ENCODE data around the gene IMPACT. TPM values are rescaled to one million over a fixed set of nuclear protein-coding genes. Genes with fewer than 3 reads are reported as not detected.

IMPACT gene
- total and polyA plus RNA-seq, 11 donors = 7.9 to 37.6 (median 19.9) TPM

DNA sequence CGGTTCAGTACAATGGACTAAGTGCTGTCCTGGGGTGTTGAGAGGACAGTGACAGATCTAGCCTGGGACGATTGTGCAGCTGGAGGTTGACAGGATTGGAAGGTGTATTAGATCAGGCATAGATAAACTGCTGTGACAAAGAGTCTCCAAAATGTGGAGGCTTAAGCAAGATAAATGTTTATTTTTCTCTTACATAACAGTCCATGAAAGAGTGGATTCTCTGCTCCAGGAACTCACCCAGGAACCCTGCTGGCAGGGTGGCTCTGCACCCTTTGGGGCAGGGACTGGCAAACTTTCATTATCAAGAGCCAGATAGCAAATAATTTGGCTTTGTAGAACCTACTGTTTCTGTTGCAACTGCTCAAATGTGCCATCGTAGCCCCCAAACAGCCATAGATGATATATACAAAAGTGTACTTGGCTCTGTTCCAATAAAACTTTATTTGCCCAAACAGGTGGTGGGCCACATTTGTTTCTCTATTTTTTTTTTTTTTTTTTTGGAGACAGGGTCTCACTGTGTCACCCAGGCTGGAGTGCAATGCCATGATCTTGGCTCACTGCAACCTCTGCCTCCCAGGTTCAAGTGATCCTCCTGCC is 43.6 kb downstream of the IMPACT start:
- no peaks in the 10 kb centered on the region for H3K27me3 ChIP-seq
- intact Hi-C loops (cut with DNase I) = loop anchor here in 1 of 10 donors (10.0 kb wide), 1 partner anchor 55 kb away; no protein-coding TSS in a partner anchor
- H3K36me3 ChIP-seq = no peaks in the 10 kb centered on the region
- ATAC-seq (no peak), DNase-seq (no peak)
- H3K9me3 ChIP-seq = no peaks in the 10 kb centered on the region
- no peak overlapping the region for H3K27ac ChIP-seq
- WGBS, 4 donors = 80 to 91% (median 83%) methylated on average over 3 of the region's 3 CpGs
- TF ChIP-seq, protein P1, sequence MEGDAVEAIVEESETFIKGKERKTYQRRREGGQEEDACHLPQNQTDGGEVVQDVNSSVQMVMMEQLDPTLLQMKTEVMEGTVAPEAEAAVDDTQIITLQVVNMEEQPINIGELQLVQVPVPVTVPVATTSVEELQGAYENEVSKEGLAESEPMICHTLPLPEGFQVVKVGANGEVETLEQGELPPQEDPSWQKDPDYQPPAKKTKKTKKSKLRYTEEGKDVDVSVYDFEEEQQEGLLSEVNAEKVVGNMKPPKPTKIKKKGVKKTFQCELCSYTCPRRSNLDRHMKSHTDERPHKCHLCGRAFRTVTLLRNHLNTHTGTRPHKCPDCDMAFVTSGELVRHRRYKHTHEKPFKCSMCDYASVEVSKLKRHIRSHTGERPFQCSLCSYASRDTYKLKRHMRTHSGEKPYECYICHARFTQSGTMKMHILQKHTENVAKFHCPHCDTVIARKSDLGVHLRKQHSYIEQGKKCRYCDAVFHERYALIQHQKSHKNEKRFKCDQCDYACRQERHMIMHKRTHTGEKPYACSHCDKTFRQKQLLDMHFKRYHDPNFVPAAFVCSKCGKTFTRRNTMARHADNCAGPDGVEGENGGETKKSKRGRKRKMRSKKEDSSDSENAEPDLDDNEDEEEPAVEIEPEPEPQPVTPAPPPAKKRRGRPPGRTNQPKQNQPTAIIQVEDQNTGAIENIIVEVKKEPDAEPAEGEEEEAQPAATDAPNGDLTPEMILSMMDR (IDR thresholded peaks at IDR 0.05) = no peak
- TF ChIP-seq POLR2A (IDR thresholded peaks at IDR 0.05) = no peak
- no peak overlapping the region for H3K4me3 ChIP-seq
- no peaks in the 10 kb centered on the region for H3K4me1 ChIP-seq

DNA sequence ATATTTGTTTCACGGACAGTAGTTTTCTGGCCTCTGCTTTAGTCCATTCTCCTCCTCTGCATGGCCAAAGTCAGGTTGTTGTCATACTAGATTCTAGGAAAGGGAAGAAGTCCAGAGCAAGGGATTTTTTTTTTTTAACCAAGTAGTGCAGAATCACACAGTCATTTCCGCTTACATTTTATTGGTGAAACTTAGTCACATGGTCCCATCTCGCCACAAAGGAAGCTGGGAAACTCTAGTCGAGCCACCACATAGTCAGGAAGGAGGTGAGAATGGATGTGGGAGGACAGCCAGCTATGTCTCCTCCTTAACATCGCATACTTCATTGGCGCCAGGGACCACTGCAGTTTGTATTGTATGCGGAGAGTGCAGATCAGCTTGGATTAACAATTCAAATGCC is 44.3 kb downstream of the IMPACT start:
- no peaks in the 10 kb centered on the region for H3K27me3 ChIP-seq
- 87 to 91% (median 91%) methylated on average over 7 of the region's 7 CpGs for WGBS, 4 donors
- DNase-seq (no peak), ATAC-seq (no peak)
- no peak overlapping the region for H3K4me3 ChIP-seq
- intact Hi-C loops (cut with DNase I) = loop anchor here in 1 of 10 donors (10.0 kb wide), 1 partner anchor 56 kb away; no protein-coding TSS in a partner anchor
- H3K27ac ChIP-seq = no peak overlapping the region
- TF ChIP-seq POLR2A (IDR thresholded peaks at IDR 0.05) = no peak
- TF ChIP-seq, protein P1 (IDR thresholded peaks at IDR 0.05) = no peak
- no peaks in the 10 kb centered on the region for H3K36me3 ChIP-seq
- no peaks in the 10 kb centered on the region for H3K4me1 ChIP-seq
- no peaks in the 10 kb centered on the region for H3K9me3 ChIP-seq

- intact Hi-C loops (cut with DNase I) = loop anchor here in 1 of 10 donors (10.0 kb wide), 1 partner anchor 58 kb away; no protein-coding TSS in a partner anchor
- no peak for DNase-seq
These were observed 46.1 kb downstream of the IMPACT start for GRCh38 chr18:24472591-24472990.

DNA sequence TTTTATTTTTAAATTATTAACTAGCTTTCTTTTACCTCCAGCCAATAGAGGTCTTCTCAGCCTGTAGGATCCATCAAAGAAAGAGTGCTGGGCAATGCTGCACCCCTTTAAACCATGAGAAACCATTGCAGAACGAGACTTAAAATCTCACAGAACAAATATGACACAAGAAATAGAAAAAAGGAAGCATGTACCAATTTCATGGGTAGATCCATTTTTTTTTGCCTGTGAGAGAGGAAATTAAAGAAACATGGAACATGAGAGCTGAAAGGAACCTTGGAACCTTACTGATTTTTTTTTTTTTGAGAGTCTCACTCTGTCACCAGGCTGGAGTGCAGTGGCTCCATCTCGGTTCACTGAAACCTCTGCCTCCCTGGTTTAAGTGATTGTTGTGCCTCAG is 47.9 kb downstream of the IMPACT start:
- Histone ChIP-seq H3K36me3 (no peaks in the 10 kb centered on the region), H3K27ac (no peak overlapping the region), H3K9me3 (no peaks in the 10 kb centered on the region), H3K4me3 (no peak overlapping the region), H3K27me3 (no peaks in the 10 kb centered on the region), H3K4me1 (no peaks in the 10 kb centered on the region)
- ATAC-seq = no peak
- TF ChIP-seq, protein P1 (IDR thresholded peaks at IDR 0.05) = no peak
- TF ChIP-seq POLR2A (IDR thresholded peaks at IDR 0.05) = no peak
- WGBS, 4 donors = 76 to 89% (median 82%) methylated on average over 2 of the region's 2 CpGs
- no peak for DNase-seq
- intact Hi-C loops (cut with DNase I) = loop anchor here in 1 of 10 donors (10.0 kb wide), 1 partner anchor 60 kb away; no protein-coding TSS in a partner anchor

More at GRCh38 chr18:24472591-24472990, 46.1 kb downstream of the IMPACT start:
- no peak overlapping the region for H3K4me3 ChIP-seq
- ATAC-seq = no peak
- TF ChIP-seq, protein P1 (IDR thresholded peaks at IDR 0.05) = no peak
- TF ChIP-seq POLR2A (IDR thresholded peaks at IDR 0.05) = no peak
- no peaks in the 10 kb centered on the region for H3K36me3 ChIP-seq
- no peak overlapping the region for H3K27ac ChIP-seq
- no peaks in the 10 kb centered on the region for H3K9me3 ChIP-seq
- WGBS, 4 donors = 86 to 96% (median 91%) methylated on average over 5 of the region's 5 CpGs
- no peaks in the 10 kb centered on the region for H3K4me1 ChIP-seq
- no peaks in the 10 kb centered on the region for H3K27me3 ChIP-seq

Data from heart left ventricle (tissue), 16 donors.